H1 (cell line): ENCODE data around the gene CREBZF. TPM values are rescaled to one million over a fixed set of nuclear protein-coding genes. Genes with fewer than 3 reads are reported as not detected.
"Not testable (repeated sequence)": the region's sequence is repeated elsewhere in the genome, so short reads cannot be mapped to it uniquely, and the experiment has no call there.

Experiments
- CTCF ChIA-PET: fragments of 300-600 bp; sonication (Branson Sonifier 250); formaldehyde crosslinking; loops from one replicate; lab custom pipeline; 2021; ENCODE audit not compliant: partially characterized antibody; lab: Charles Lee
- POLR2A ChIA-PET: fragments of 300-600 bp; sonication (Branson Sonifier 250); formaldehyde crosslinking; loops from one replicate; lab custom pipeline; 2021; ENCODE audit warnings: inconsistent platforms; ENCODE audit not compliant: partially characterized antibody; lab: Charles Lee
- DNase-seq, 2 experiments: peaks; one replicate each; pipeline versions ENCODE4 v3.0.0 to v3.0.0-alpha.2; 2010 to 2022; ENCODE audit warnings: low spot score in 2 of 2, low read depth in 1 of 2, mixed read lengths in 1 of 2
- FAIRE-seq: peaks from 2 replicates; lab custom pipeline; 2011; peaks lifted over from hg19 to GRCh38; lab: Jason Lieb, UNC
- H2AFZ ChIP-seq: 2 replicates; pipeline ENCODE4 v1.8.1; 2012; ENCODE audit warnings: low read length, inconsistent platforms
- H2AK5ac ChIP-seq: 2 replicates; pipeline ENCODE4 v1.6.1; 2013; ENCODE audit warnings: low read depth, low read length
- H2BK120ac ChIP-seq: replicated peaks from 2 replicates; pipeline ENCODE3; 2013; ENCODE audit warnings: low read depth, low read length, inconsistent platforms
- H2BK12ac ChIP-seq: 2 replicates; pipeline ENCODE4 v1.6.1; 2013; ENCODE audit warnings: low read depth, low read length
- H2BK15ac ChIP-seq: 2 replicates; pipeline ENCODE4 v1.6.1; 2013; ENCODE audit warnings: low read length
- H2BK20ac ChIP-seq: 2 replicates; pipeline ENCODE4 v1.6.1; 2013; ENCODE audit warnings: low read length
- H2BK5ac ChIP-seq: 2 replicates; pipeline ENCODE4 v1.6.1; 2013; ENCODE audit warnings: low read depth, low read length
- H3K14ac ChIP-seq: 2 replicates; pipeline ENCODE4 v1.6.1; 2013; ENCODE audit warnings: inconsistent platforms; ENCODE audit not compliant: insufficient read length
- H3K18ac ChIP-seq: 2 replicates; pipeline ENCODE4 v1.6.1; 2013; ENCODE audit warnings: low read length; ENCODE audit errors: extremely low read depth
- H3K23ac ChIP-seq: 2 replicates; pipeline ENCODE4 v1.6.1; 2013; ENCODE audit warnings: inconsistent platforms; ENCODE audit not compliant: insufficient read length
- H3K23me2 ChIP-seq: 2 replicates; pipeline ENCODE4 v1.6.1; 2013; ENCODE audit warnings: low read depth, low read length
- H3K27ac ChIP-seq: 2 replicates; pipeline ENCODE4 v1.6.1; 2011; ENCODE audit warnings: low read depth, low read length, inconsistent platforms
- H3K27me3 ChIP-seq, 4 experiments: replicated peaks in 1 of 4; 1 replicate in 1 of 4; 2 replicates in 3 of 4; pipeline versions ENCODE4 v1.6.1 to v1.8.1; 2011 to 2013; ENCODE audit warnings: low read length in 3 of 4, mild to moderate bottlenecking in 3 of 4, inconsistent platforms in 2 of 4, mixed read lengths in 2 of 4, moderate library complexity in 1 of 4; ENCODE audit not compliant: control insufficient read depth in 3 of 4, insufficient read depth in 3 of 4; ENCODE audit errors: extremely low read depth in 1 of 4
- H3K36me3 ChIP-seq, 4 experiments: 2 replicates each; pipeline versions ENCODE4 v1.6.1 to v1.8.1; 2011 to 2013; ENCODE audit warnings: mild to moderate bottlenecking in 4 of 4, low read length in 3 of 4, moderate library complexity in 2 of 4, control low read depth in 1 of 4, inconsistent platforms in 1 of 4; ENCODE audit not compliant: insufficient read depth in 4 of 4, control insufficient read depth in 2 of 4
- H3K4ac ChIP-seq: replicated peaks from 2 replicates; pipeline ENCODE3; 2013; ENCODE audit warnings: low read length, low read depth, mixed read lengths, inconsistent platforms; ENCODE audit not compliant: insufficient read length
- H3K4me1 ChIP-seq, 4 experiments: replicated peaks in 1 of 4; 1 replicate in 1 of 4; 2 replicates in 3 of 4; pipeline versions ENCODE4 v1.6.1 to v1.8.1; 2011 to 2013; ENCODE audit warnings: low read length in 3 of 4, inconsistent platforms in 2 of 4, mixed read lengths in 1 of 4; ENCODE audit not compliant: insufficient read depth in 4 of 4, control insufficient read depth in 3 of 4
- H3K4me2 ChIP-seq, 2 experiments: 2 replicates each; pipeline versions ENCODE4 v1.6.1 to v1.8.1; 2011 to 2013; ENCODE audit warnings: low read depth in 2 of 2, low read length in 2 of 2, control low read depth in 1 of 2, inconsistent platforms in 1 of 2, mild to moderate bottlenecking in 1 of 2; ENCODE audit not compliant: insufficient read depth in 1 of 2
- H3K4me3 ChIP-seq, 4 experiments: fragments of 200-600, 300-600 bp in 1 of 4; sonication (generic), shearing (Covaris generic), sonication (Bioruptor Twin) in 1 of 4; 2 replicates each; pipeline versions ENCODE4 v1.5.1 to v1.8.1; 2011 to 2016; ENCODE audit warnings: low read length in 4 of 4, low read depth in 3 of 4, control low read depth in 2 of 4, inconsistent platforms in 2 of 4, mild to moderate bottlenecking in 2 of 4, mixed read lengths in 1 of 4, moderate library complexity in 1 of 4; ENCODE audit not compliant: insufficient read depth in 2 of 4; ENCODE audit errors: extremely low read depth in 1 of 4
- H3K56ac ChIP-seq: replicated peaks from 2 replicates; pipeline ENCODE3; 2013; ENCODE audit warnings: low read depth, mild to moderate bottlenecking, mixed read lengths, low read length, inconsistent platforms; ENCODE audit not compliant: insufficient read length
- H3K79me1 ChIP-seq: 2 replicates; pipeline ENCODE4 v1.6.1; 2013; ENCODE audit warnings: low read depth, low read length, control low read depth
- H3K79me2 ChIP-seq, 2 experiments: 2 replicates each; pipeline versions ENCODE4 v1.6.1 to v1.8.1; 2012 to 2013; ENCODE audit warnings: low read length in 2 of 2, mild to moderate bottlenecking in 2 of 2, inconsistent platforms in 1 of 2; ENCODE audit not compliant: insufficient read depth in 2 of 2, control insufficient read depth in 1 of 2
- H3K9ac ChIP-seq, 4 experiments: replicated peaks in 1 of 4; 1 replicate in 1 of 4; 2 replicates in 3 of 4; pipeline versions ENCODE4 v1.6.1 to v1.8.1; 2011 to 2013; ENCODE audit warnings: low read depth in 3 of 4, low read length in 3 of 4, control low read depth in 2 of 4, mild to moderate bottlenecking in 2 of 4, moderate library complexity in 2 of 4, inconsistent platforms in 1 of 4; ENCODE audit errors: extremely low read depth in 1 of 4
- H3K9me3 ChIP-seq, 2 experiments: 2 replicates each; pipeline versions ENCODE4 v1.6.1 to v1.8.1; 2012 to 2013; ENCODE audit warnings: mild to moderate bottlenecking in 2 of 2, moderate library complexity in 2 of 2, control low read depth in 1 of 2, inconsistent platforms in 1 of 2, low read depth in 1 of 2, low read length in 1 of 2, mixed read lengths in 1 of 2; ENCODE audit not compliant: insufficient read depth in 2 of 2
- H4K20me1 ChIP-seq, 2 experiments: replicated peaks in 1 of 2; 2 replicates each; pipeline versions ENCODE3 to v1.8.1; 2011 to 2013; ENCODE audit warnings: inconsistent platforms in 2 of 2, low read length in 2 of 2, mild to moderate bottlenecking in 1 of 2; ENCODE audit not compliant: insufficient read depth in 2 of 2, control insufficient read depth in 1 of 2
- H4K5ac ChIP-seq: 2 replicates; pipeline ENCODE4 v1.6.1; 2013; ENCODE audit warnings: low read length, low read depth, mixed read lengths, inconsistent platforms; ENCODE audit not compliant: insufficient read length
- H4K8ac ChIP-seq: 2 replicates; pipeline ENCODE4 v1.8.0; 2013; ENCODE audit warnings: mild to moderate bottlenecking, moderate library complexity, low read length, inconsistent platforms; ENCODE audit not compliant: insufficient read depth; ENCODE audit errors: extremely low read depth
- H4K91ac ChIP-seq: replicated peaks from 2 replicates; pipeline ENCODE3; 2013; ENCODE audit warnings: low read length, mixed read lengths, inconsistent platforms; ENCODE audit not compliant: insufficient read length
- WGBS, 2 experiments: shearing (Covaris generic) in 1 of 2; methylation state at CpG; one replicate each; pipeline versions ENCODE4 v1.1.6 to v1.1.7; 2013 to 2015; ENCODE audit warnings: low lambda C conversion rate in 2 of 2, mixed read lengths in 2 of 2, inconsistent platforms in 1 of 2, low coverage in 1 of 2, missing lambda C conversion rate in 1 of 2; ENCODE audit not compliant: insufficient replicate concordance in 2 of 2, insufficient coverage in 1 of 2, insufficient read length in 1 of 2; ENCODE audit errors: extremely low coverage in 1 of 2, missing lambda C conversion rate in 1 of 2; 5-methylcytosine and 5-hydroxymethylcytosine counted together
- polyA plus RNA-seq, 7 experiments: library from polyadenylated mRNA; depleted of rRNA in 3 of 7; stranded (reverse) in 5 of 7; unstranded in 2 of 7; fragments of >200 nt in 5 of 7; fragments of 200-250 nt in 2 of 7; gene quantifications; 1 replicate in 5 of 7; 2 replicates in 1 of 7; 4 replicates in 1 of 7; pipeline versions ENCODE4 v1.2.1 to v1.2.3, GENCODE V29; 2011 to 2013; ENCODE audit warnings: missing spikeins in 2 of 7, mixed read lengths in 2 of 7
- total RNA-seq: library from RNA; stranded (reverse); fragmentation: NEBNext Ultra II Directional; extraction: Animal tissue kit (Norgen Biotek cat#: 25700); gene quantifications from 2 replicates; pipeline ENCODE4 v1.2.1, GENCODE V29; 2021

CREBZF gene
- total and polyA plus RNA-seq, 2 of the 8 experiments (the other 6 are each of a cell fraction or from before 2014, with no cell fraction given), result 15.4 to 44.9 TPM

DNA sequence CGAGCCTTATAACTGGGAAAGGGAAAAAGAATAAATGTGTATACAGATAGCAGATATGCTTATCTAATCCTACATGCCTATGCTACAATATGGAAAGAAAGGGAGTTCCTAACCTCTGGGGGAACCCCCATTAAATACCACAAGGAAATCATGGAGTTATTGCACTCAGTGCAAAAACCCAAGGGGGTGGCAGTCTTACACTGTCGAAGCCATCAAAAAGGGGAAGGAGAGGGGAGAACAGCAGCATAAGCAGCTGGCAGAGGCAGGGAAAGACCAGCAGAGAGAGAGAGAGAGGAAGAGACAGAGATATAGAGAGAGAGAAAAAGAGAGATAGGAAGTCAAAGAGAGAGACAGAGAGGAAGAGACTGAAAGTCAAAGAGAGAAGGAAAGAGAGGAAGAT lies 53.3 kb downstream of the CREBZF start:
- H4K20me1 ChIP-seq, H3K27ac ChIP-seq, POLR2A ChIA-PET, H3K9me3 ChIP-seq, DNase-seq, H3K79me1 ChIP-seq, H4K8ac ChIP-seq, H4K91ac ChIP-seq, H2BK5ac ChIP-seq, H3K4me3 ChIP-seq, H3K9ac ChIP-seq, H3K4me2 ChIP-seq, FAIRE-seq, H3K14ac ChIP-seq, H3K18ac ChIP-seq, H3K4me1 ChIP-seq, H2AFZ ChIP-seq, H3K23me2 ChIP-seq, H2BK12ac ChIP-seq, H2BK15ac ChIP-seq, H2BK120ac ChIP-seq, H3K27me3 ChIP-seq, H3K56ac ChIP-seq, H4K5ac ChIP-seq, H3K4ac ChIP-seq, H3K79me2 ChIP-seq, H2BK20ac ChIP-seq, H3K23ac ChIP-seq, H2AK5ac ChIP-seq: not testable (repeated sequence)
- H3K36me3 ChIP-seq, result peaks cover 0 to 10% (median 0%) of the 10 kb centered on the region in 4 experiments; a peak in 1 of 8 replicates
- WGBS, 2 experiments, result 100% methylated on average over 2 of the region's 2 CpGs; no CpG with 5 or more reads in 1 of the 2 experiments
- CTCF ChIA-PET, result interaction anchor here (0.6 kb wide), 1 partner anchor 1069 kb away, joined by 3 read pairs; no protein-coding TSS in a partner anchor

Other genes starting within 250 kb of the CREBZF start
- gene DLG2, start 37.8 kb downstream of the CREBZF start, total RNA-seq, result 14.3 and 17.0 TPM in 2 replicates
- 1.7 and 2.2 TPM in 2 replicates for gene DLG2, start 37.8 kb downstream of the CREBZF start, polyA plus RNA-seq (2011; rRNA removed)
- gene TMEM126B, start 36.5 kb downstream of the CREBZF start, total RNA-seq, result 82.8 and 85.6 TPM in 2 replicates
- 58.5 and 101 TPM in 2 replicates for gene TMEM126B, start 36.5 kb downstream of the CREBZF start, polyA plus RNA-seq (2011; rRNA removed)
- 33.7 and 36.2 TPM in 2 replicates for gene TMEM126A, start 17.2 kb downstream of the CREBZF start, total RNA-seq
- 24.8 and 58.7 TPM in 2 replicates for gene TMEM126A, start 17.2 kb downstream of the CREBZF start, polyA plus RNA-seq (2011; rRNA removed)
- not detected in 2 replicates for gene CCDC89, start 21.1 kb upstream of the CREBZF start, total RNA-seq
- gene CCDC89, start 21.1 kb upstream of the CREBZF start, polyA plus RNA-seq (2011; rRNA removed), result not detected in 2 replicates
- gene SYTL2, start 146.0 kb upstream of the CREBZF start, total RNA-seq, result 9.1 TPM in 2 replicates
- gene SYTL2, start 146.0 kb upstream of the CREBZF start, polyA plus RNA-seq (2011; rRNA removed), result 1.1 and 1.3 TPM in 2 replicates
- gene CCDC83, start 190.3 kb upstream of the CREBZF start, total RNA-seq, result not detected in 2 replicates
- gene CCDC83, start 190.3 kb upstream of the CREBZF start, polyA plus RNA-seq (2011; rRNA removed), result not detected in 2 replicates